ENCODE results near the gene NAA15. TPM values are rescaled to one million over a fixed set of nuclear protein-coding genes. Genes with fewer than 3 reads are reported as not detected.
"Not testable (repeated sequence)": the region's sequence is repeated elsewhere in the genome, so short reads cannot be mapped to it uniquely, and the experiment has no call there.

The NAA15 gene
- total RNA-seq, 1 donor from 2014 or later, result 48.0 TPM

DNA sequence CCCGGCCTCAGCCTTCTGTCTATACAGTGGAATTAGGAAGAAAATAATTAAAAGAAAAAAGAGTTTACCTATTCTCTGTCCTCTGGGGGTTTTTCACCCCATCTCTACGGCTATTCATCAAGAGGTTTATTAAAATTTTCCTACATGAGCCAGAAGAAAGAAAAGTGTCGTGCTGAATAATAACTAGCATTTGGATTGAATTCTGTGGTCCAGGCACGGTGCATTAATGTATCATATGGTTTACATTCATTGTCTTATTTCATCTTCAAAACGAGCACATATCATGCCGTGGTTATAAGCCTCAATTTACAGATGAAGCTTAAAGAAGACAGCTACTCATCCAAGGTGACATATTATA is 5.4 kb upstream of the NAA15 start:
- no peak for DNase-seq (ENCODE audit: low spot score)

- no peak for DNase-seq (ENCODE audit: low spot score)
These were observed 4.3 kb upstream of the NAA15 start for GRCh38 chr4:139297001-139297410.

GRCh38 chr4:139299536-139299935 is 1.8 kb upstream of the NAA15 start:
- no peak for DNase-seq (ENCODE audit: low spot score)

- no peak for DNase-seq (ENCODE audit: low spot score)
These were observed 733 bp upstream of the NAA15 start for GRCh38 chr4:139300431-139301112.

DNA sequence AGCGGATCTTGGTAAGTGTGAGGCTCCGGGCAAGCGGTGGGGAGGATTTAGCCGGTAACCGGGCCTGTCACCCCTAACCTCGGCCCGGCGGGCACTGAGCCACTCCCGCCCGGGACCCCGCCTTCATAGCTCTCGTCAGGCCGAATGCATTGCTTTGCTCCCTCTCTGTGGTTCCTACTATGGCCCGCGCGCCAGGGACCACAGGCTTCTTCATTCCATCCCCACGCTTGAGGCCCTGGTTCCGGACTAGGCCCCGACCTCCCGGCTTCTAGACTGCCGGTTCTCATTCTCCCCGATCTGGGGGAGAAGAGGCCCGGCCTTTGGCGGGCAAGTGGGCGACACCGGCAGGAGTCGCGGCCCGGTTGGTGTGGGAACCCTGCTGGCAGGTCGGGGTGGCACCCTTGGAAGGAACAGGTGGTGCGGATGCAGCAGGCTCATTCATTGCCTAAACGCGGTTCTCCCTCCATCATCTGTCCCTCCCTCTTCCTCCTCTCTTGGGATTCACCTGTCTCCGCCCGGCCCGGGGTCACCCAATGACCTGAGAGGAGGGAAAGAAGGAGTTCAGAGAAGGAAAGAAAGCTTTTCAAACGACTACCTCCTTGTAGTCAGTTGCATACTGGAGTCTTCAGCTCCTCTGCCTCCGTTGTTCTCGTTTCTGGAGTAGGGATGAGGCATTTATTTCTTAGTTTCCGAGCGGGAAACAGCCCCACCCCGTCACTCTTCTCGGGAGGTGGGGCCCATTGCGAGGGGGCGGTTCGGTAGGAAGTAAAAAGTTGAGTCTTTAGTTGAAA is 711 bp downstream of the NAA15 start, which contains the start of gene NDUFC1:
TSS of gene NDUFC1 (minus strand) at position 657 of the 791 bp plus-strand sequence. CDS start 6,679 bp downstream, outside the sequence.
- DNase-seq (ENCODE audit: low spot score), result no peak

- no peak for DNase-seq (ENCODE audit: low spot score)
These were observed 3.6 kb downstream of the NAA15 start for GRCh38 chr4:139304920-139305319.

GRCh38 chr4:139311909-139312308 is 10.6 kb downstream of the NAA15 start:
- DNase-seq (ENCODE audit: low spot score), result no peak

GRCh38 chr4:139312552-139313332 is 11.4 kb downstream of the NAA15 start:
- no peak for DNase-seq (ENCODE audit: low spot score)

GRCh38 chr4:139313414-139313813 is 12.1 kb downstream of the NAA15 start:
- not testable (repeated sequence) for DNase-seq (ENCODE audit: low spot score)

DNA sequence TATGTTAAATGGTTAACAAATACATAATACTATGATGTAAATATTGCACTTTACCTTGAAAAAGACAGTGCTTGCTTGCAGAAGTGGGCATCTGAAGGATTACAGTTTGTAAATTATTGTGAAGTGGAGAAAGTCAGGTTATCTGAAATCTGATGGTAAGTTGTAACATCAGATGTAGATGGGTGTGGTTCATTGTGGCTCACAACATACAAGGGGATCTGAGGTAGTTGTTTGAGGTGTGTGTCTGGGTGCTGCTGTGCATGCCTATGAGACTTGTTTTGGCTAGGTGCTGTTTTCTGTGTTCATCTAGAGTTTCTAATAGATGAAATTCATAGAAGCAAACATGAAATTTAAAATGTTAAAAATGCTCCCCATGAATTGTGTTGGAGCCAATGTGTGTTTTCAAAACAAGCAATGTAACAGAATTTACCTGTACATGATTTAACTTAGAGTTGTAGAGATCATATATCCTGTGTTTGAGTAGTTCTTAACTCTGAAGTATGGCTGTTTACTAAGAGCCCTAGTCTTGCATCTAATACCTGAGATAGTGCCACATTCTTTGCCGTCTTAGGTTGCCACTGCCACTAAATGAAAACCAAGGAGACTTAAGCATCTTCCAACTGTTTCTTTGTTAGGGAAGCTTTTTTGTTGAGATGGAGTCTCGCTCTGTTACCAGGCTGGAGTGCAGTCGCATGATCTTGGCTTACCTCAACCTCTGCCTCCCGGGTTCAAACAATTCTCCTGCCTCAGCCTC is 12.9 kb downstream of the NAA15 start:
- no peak for DNase-seq (ENCODE audit: low spot score)

DNA sequence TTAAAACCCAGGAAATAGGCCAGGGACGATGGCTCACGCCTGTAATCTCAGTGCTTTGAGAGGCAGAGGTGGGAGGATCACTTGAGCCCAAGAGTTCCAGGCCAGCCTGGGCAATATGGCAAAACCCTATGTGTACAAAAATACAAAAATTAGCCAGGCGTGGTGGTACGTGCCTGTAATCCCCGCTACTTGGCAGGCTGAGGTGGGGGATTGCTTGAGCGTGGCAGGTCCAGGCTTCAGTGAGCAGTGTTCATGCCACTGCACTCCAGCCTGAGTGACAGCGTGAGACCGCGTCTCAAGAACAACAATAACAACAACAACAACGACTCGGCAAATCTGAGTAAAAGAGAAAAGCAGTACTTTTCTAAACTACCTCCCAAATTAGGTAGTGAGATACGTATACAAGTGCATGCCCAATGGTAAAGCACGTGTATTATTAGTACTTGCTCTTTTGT is 13.9 kb downstream of the NAA15 start:
- no peak for DNase-seq (ENCODE audit: low spot score)

GRCh38 chr4:139316733-139317132 is 15.4 kb downstream of the NAA15 start:
- DNase-seq (ENCODE audit: low spot score), result no peak

GRCh38 chr4:139317635-139318034 is 16.3 kb downstream of the NAA15 start:
- DNase-seq (ENCODE audit: low spot score), result no peak

GRCh38 chr4:139319571-139319970 is 18.3 kb downstream of the NAA15 start:
- DNase-seq (ENCODE audit: low spot score), result no peak

GRCh38 chr4:139322070-139322469 is 20.8 kb downstream of the NAA15 start:
- DNase-seq (ENCODE audit: low spot score), result not testable (repeated sequence)

DNA sequence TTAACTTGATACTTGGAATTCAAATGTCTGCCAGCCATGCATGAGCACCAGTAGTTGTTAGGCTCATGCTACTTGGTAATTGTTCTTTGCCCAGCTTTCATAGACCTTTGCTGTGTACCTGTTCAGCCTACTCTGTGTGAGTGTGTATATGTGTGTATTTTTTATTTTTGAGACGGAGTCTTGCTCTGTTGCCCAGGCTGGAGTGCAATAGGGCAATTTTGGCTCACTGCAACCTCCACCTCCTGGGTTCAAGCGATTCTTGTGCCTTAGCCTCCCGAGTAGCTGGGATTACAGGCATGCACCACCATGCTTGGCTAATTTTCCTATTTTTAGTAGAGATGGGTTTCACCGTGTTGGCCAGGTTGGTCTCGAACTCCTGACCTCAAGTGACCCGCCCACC is 21.2 kb downstream of the NAA15 start:
- not testable (repeated sequence) for DNase-seq (ENCODE audit: low spot score)

DNA sequence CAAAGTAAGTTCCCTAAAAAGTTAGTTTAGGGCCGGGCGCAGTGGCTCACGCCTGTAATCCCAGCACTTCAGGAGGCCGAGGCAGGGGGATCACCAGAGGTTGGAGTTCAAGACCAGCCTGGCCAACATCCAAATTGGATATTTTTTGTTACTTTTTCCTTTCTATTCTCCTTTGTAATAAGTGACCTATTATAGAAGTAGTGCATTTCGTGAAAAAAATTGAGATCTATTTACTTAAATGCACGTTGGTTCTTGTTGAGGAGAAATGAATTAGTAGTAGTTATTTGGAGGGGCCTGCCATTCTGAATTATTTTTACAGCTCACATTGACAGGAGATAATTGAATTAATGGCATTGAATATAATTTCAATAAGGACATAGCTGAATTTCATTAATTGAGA is 23.3 kb downstream of the NAA15 start:
- no peak for DNase-seq (ENCODE audit: low spot score)

- no peak for DNase-seq (ENCODE audit: low spot score)
These were observed 28.4 kb downstream of the NAA15 start for GRCh38 chr4:139329665-139330200.

DNA sequence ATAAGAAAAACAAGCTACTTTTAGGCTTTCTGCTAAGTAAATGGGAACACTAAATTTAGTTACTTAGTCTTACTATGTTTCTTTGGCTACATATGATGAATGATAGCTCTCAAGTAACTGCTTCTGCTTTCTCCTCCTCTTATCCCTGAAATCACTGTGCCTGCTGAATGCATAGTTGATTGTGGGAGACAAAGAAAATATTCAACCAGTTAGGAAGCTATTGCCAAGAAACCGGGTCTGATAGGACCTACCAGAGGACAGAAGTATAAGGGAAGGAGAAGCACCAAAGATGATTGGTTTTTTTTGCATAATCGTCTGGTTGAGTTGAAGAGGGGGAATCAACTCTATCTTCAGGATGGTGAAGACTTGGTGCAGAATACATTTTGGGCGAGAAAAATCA is 29.0 kb downstream of the NAA15 start:
- DNase-seq (ENCODE audit: low spot score), result no peak

DNA sequence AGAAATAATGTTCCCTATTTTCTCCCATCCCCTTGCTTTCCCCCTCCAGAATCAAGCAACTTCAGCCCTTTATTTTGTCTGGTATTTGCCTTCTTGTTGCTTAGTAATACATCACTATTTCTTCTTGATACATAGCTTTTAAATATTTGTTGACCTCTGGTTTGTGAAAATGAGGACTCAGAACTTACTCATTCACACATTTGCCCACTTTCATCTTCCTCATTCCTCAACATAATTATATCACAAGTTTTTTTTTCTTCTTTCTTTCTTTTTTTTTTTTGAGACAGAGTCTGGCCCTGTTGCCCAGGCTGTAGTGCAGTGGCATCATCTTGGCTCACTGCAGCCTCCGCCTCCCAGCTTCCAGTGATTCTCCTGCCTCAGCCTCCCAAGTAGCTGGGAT is 29.9 kb downstream of the NAA15 start:
- DNase-seq (ENCODE audit: low spot score), result no peak

- DNase-seq (ENCODE audit: low spot score), result no peak
These were observed 31.7 kb downstream of the NAA15 start for GRCh38 chr4:139333046-139333445.

All from mesenteric fat pad (tissue), 1 donor.